ENCODE data around the gene DPH1. TPM values are rescaled to one million over a fixed set of nuclear protein-coding genes. Genes with fewer than 3 reads are reported as not detected.

DPH1 gene
- polyA plus RNA-seq, 2 of the 4 experiments (the other 2 are of a cell fraction), result 25.5 to 33.6 TPM

DNA sequence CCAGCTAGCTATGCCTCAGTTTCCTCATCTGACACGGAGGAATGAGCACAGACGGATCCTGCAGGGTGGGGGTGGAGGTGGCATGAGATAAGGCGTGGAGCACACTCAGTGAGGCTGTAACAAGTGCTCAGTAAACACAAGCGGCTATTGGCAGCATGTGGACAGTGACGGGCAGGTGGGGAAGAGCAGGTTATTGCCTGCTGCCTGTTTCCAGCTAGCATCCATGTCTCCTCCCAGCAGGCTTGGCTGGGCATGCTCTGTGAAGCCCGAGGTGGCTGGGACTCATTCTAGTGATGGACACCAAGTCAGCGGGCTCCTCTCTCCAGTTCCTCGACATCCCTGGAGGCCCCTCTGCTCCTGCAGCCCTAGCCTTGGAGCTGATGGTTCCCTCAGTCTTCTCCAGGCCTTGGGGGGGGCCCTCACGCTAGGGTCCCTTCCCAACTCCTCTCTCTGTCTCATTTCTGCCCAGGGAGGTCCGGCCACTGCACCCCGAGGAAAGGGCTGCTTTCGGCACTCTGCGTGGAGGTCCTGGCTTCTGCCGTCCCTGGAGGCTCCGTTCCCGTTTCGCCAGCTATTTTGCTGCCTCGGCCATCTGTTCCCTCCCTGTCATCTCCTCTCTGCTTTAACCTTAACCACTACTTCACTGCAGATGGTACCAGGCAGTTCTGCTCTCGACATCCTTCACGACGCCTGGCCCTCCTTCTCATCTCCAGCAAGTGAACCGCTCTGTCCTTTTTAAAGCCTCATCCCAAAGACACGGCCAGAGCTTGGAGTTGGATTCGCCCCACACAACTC lies 11.0 kb upstream of the DPH1 start:
- POLR2A ChIA-PET, result no interaction called here
- WGBS (ENCODE audit: missing lambda C conversion rate), result 58% methylated on average over 23 of the region's 24 CpGs
- no peak overlapping the region for H3K4me2 ChIP-seq

DNA sequence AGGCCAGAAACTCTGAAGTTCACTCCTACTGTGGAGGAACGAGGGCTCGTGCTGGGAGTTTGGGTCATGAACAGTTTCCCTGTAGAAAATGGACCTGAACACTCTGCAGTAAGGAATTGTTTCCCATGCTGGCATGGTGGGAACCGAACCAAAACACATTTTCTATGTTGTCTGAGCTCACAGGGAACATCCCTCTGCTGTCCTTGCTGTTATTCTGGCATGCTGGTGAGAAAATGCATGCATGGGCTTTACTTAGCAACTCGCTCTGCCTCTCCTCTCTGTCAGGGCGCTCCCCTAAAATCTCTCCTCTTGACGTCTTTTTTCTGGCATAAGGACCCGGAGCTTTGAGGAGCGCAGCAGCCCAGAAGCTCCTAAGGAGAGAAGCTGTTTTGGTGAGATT lies 10.2 kb upstream of the DPH1 start:
- ATAC-seq (no peak), FAIRE-seq (peak; percentile 28), DNase-seq (ENCODE audit: low read depth in 1 of 2, low spot score in 1 of 2) (no peak)
- ChIA-PET POLR2A (no interaction called here), CTCF (interaction anchor here (1.0 to 17.0 kb wide), 13 partner anchors 8 to 445 kb away, joined by 3 to 224 read pairs (median 5); partner anchors contain the start of genes DPH1, HIC1, OVCA2 and RTN4RL1)
- Histone ChIP-seq H3K4me3 (no peak overlapping the region), H3K4me2 (no peak overlapping the region), H3K27ac (no peak overlapping the region), H3K4me1 (peaks cover 11% of the 10 kb centered on the region), H3K9me3 (no peaks in the 10 kb centered on the region)
- TF ChIP-seq EP300 (IDR thresholded peaks at IDR 0.05) (no peak), EHMT2 (IDR thresholded peaks at IDR 0.05; ENCODE audit: low read depth) (no peak), CBX2 (IDR thresholded peaks at IDR 0.05; ENCODE audit: borderline replicate concordance, low read depth) (no peak), SREBF2 (IDR thresholded peaks at IDR 0.05) (no peak), FOSL2 (IDR thresholded peaks at IDR 0.05) (no peak), FOSL2 (CRISPR knock-in tag; IDR thresholded peaks at IDR 0.05) (no peak), TFCP2L1 (CRISPR knock-in tag; IDR thresholded peaks at IDR 0.05) (no peak)
- TF ChIP-seq, protein P1, sequence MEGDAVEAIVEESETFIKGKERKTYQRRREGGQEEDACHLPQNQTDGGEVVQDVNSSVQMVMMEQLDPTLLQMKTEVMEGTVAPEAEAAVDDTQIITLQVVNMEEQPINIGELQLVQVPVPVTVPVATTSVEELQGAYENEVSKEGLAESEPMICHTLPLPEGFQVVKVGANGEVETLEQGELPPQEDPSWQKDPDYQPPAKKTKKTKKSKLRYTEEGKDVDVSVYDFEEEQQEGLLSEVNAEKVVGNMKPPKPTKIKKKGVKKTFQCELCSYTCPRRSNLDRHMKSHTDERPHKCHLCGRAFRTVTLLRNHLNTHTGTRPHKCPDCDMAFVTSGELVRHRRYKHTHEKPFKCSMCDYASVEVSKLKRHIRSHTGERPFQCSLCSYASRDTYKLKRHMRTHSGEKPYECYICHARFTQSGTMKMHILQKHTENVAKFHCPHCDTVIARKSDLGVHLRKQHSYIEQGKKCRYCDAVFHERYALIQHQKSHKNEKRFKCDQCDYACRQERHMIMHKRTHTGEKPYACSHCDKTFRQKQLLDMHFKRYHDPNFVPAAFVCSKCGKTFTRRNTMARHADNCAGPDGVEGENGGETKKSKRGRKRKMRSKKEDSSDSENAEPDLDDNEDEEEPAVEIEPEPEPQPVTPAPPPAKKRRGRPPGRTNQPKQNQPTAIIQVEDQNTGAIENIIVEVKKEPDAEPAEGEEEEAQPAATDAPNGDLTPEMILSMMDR (IDR thresholded peaks at IDR 0.05), result no peak
- WGBS (ENCODE audit: missing lambda C conversion rate), result 51% methylated on average over 8 of the region's 8 CpGs

More for the DNA sequence above, 11.0 kb upstream of the DPH1 start:
- no peak for FAIRE-seq
- Histone ChIP-seq H3K27ac (no peak overlapping the region), H3K4me3 (no peak overlapping the region), H3K9me3 (no peaks in the 10 kb centered on the region), H3K4me1 (peaks cover 3% of the 10 kb centered on the region)
- no peak for DNase-seq (ENCODE audit: low read depth in 1 of 2, low spot score in 1 of 2)
- TF ChIP-seq, protein P2, sequence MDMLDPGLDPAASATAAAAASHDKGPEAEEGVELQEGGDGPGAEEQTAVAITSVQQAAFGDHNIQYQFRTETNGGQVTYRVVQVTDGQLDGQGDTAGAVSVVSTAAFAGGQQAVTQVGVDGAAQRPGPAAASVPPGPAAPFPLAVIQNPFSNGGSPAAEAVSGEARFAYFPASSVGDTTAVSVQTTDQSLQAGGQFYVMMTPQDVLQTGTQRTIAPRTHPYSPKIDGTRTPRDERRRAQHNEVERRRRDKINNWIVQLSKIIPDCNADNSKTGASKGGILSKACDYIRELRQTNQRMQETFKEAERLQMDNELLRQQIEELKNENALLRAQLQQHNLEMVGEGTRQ (IDR thresholded peaks at IDR 0.05), result no peak
- CTCF ChIA-PET, result interaction anchor here (0.6 to 17.0 kb wide), 11 partner anchors 9 to 445 kb away, joined by 3 to 224 read pairs (median 6); partner anchors contain the start of genes DPH1, HIC1, OVCA2 and RTN4RL1
- peak in 1 of 2 experiments; percentile 10; a peak in 2 of 6 replicates for ATAC-seq

DNA sequence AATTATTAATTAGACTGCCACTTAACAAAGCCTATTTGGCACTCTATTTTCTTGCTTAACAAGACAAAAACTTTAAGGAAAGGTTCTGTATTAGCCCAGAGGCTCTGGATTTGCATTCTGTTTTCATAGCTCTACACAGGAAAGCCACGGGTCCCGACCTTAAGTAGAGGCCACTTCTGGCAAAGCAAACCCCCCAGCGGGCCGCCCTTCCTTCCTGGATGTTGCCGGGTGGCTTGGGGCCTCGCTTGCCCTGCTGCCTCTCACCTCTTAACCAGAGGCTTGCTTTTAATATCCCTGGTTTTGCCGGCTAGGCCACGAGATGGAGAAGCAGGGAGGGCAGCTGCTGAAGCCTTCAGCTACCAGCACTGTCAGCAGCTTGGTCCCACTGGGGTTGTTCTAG lies 9.2 kb upstream of the DPH1 start:
- FAIRE-seq, result no peak
- no peak for ATAC-seq
- Histone ChIP-seq H3K9me3 (no peaks in the 10 kb centered on the region), H3K4me3 (no peak overlapping the region), H3K27ac (no peak overlapping the region), H3K4me2 (no peak overlapping the region), H3K4me1 (peaks cover 14% of the 10 kb centered on the region)
- ChIA-PET POLR2A (no interaction called here), CTCF (interaction anchor here (1.3 to 17.0 kb wide), 7 partner anchors 7 to 132 kb away, joined by 3 to 224 read pairs (median 24); partner anchors contain the start of genes DPH1, OVCA2 and RTN4RL1)
- WGBS (ENCODE audit: missing lambda C conversion rate), result 56% methylated on average over 8 of the region's 8 CpGs
- DNase-seq (ENCODE audit: low read depth in 1 of 2, low spot score in 1 of 2), result no peak
- no peak for TF ChIP-seq HOXB13 (CRISPR knock-in tag; IDR thresholded peaks at IDR 0.05; ENCODE audit: low read depth)
- TF ChIP-seq, protein P3, sequence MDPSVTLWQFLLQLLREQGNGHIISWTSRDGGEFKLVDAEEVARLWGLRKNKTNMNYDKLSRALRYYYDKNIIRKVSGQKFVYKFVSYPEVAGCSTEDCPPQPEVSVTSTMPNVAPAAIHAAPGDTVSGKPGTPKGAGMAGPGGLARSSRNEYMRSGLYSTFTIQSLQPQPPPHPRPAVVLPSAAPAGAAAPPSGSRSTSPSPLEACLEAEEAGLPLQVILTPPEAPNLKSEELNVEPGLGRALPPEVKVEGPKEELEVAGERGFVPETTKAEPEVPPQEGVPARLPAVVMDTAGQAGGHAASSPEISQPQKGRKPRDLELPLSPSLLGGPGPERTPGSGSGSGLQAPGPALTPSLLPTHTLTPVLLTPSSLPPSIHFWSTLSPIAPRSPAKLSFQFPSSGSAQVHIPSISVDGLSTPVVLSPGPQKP (IDR thresholded peaks at IDR 0.05; ENCODE audit: low read depth, low read length), result no peak
- TF ChIP-seq HDAC2 (IDR thresholded peaks at IDR 0.05), result no peak
- no peak for TF ChIP-seq MYC (IDR thresholded peaks at IDR 0.05; ENCODE audit: borderline replicate concordance, low read length)
- TF ChIP-seq PHF8 (IDR thresholded peaks at IDR 0.05; ENCODE audit: borderline replicate concordance, low read depth), result no peak
- no peak for TF ChIP-seq HOXA7 (CRISPR knock-in tag; IDR thresholded peaks at IDR 0.05)
- no peak for TF ChIP-seq JUNB (IDR thresholded peaks at IDR 0.05)
- TF ChIP-seq, protein P4, sequence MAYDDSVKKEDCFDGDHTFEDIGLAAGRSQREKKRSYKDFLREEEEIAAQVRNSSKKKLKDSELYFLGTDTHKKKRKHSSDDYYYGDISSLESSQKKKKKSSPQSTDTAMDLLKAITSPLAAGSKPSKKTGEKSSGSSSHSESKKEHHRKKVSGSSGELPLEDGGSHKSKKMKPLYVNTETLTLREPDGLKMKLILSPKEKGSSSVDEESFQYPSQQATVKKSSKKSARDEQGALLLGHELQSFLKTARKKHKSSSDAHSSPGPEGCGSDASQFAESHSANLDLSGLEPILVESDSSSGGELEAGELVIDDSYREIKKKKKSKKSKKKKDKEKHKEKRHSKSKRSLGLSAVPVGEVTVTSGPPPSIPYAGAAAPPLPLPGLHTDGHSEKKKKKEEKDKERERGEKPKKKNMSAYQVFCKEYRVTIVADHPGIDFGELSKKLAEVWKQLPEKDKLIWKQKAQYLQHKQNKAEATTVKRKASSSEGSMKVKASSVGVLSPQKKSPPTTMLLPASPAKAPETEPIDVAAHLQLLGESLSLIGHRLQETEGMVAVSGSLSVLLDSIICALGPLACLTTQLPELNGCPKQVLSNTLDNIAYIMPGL (CRISPR knock-in tag; IDR thresholded peaks at IDR 0.05; ENCODE audit: borderline replicate concordance), result no peak
- TF ChIP-seq FOXS1 (CRISPR knock-in tag; IDR thresholded peaks at IDR 0.05), result no peak
- no peak for TF ChIP-seq HOXB5 (CRISPR knock-in tag; IDR thresholded peaks at IDR 0.05)
- TF ChIP-seq RNF2 (IDR thresholded peaks at IDR 0.05; ENCODE audit: borderline replicate concordance, low read depth), result no peak
- no peak for TF ChIP-seq FOSL2 (IDR thresholded peaks at IDR 0.05)
- TF ChIP-seq FOSL2 (CRISPR knock-in tag; IDR thresholded peaks at IDR 0.05), result no peak
- TF ChIP-seq CEBPB (IDR thresholded peaks at IDR 0.05), result no peak
- TF ChIP-seq RAD21 (conservative IDR thresholded peaks at IDR 0.05 in 1 of 2, IDR thresholded peaks at IDR 0.05 in 1 of 2), result no peak
- TF ChIP-seq EP300 (IDR thresholded peaks at IDR 0.05), result no peak

All from A549 (cell line).